HG03439 (cell line): ENCODE data around the gene PLCB2.

Experiments used
- ATAC-seq: cut with Tn5 transposase; IDR thresholded peaks from one replicate; pipeline ENCODE4 v1.9.1; 2021; ENCODE audit warnings: mild to moderate bottlenecking, moderate library complexity; ENCODE audit not compliant: unreplicated experiment

The PLCB2 gene

GRCh38 chr15:40253167-40253790 is 54.5 kb downstream of the PLCB2 start:
- ATAC-seq, result no peak

- no peak for ATAC-seq
Measured at GRCh38 chr15:40252438-40253166, 55.1 kb downstream of the PLCB2 start.

- no peak for ATAC-seq
Measured at GRCh38 chr15:40252141-40252437, 55.6 kb downstream of the PLCB2 start.

- ATAC-seq, result no peak
Measured at GRCh38 chr15:40251486-40252140, 56.1 kb downstream of the PLCB2 start.

GRCh38 chr15:40250771-40251483 is 56.8 kb downstream of the PLCB2 start:
- ATAC-seq, result no peak

- ATAC-seq, result no peak
Measured at GRCh38 chr15:40250304-40250656, 57.5 kb downstream of the PLCB2 start.

- ATAC-seq, result no peak
Measured at GRCh38 chr15:40249477-40250303, 58.0 kb downstream of the PLCB2 start.

- no peak for ATAC-seq
Measured at GRCh38 chr15:40248006-40248783, 59.5 kb downstream of the PLCB2 start.

GRCh38 chr15:40247406-40247971 is 60.2 kb downstream of the PLCB2 start:
- no peak for ATAC-seq

- no peak for ATAC-seq
Measured at GRCh38 chr15:40246496-40247280, 61.0 kb downstream of the PLCB2 start.

GRCh38 chr15:40245666-40246450 is 61.9 kb downstream of the PLCB2 start:
- no peak for ATAC-seq

- no peak for ATAC-seq
Measured at GRCh38 chr15:40244961-40245523, 62.7 kb downstream of the PLCB2 start.

GRCh38 chr15:40243126-40243810 is 64.5 kb downstream of the PLCB2 start:
- ATAC-seq, result no peak

- ATAC-seq, result no peak
Measured at GRCh38 chr15:40242601-40243000, 65.1 kb downstream of the PLCB2 start.

- ATAC-seq, result no peak
Measured at GRCh38 chr15:40242213-40242599, 65.5 kb downstream of the PLCB2 start.

- ATAC-seq, result no peak
Measured at GRCh38 chr15:40241269-40242212, 66.2 kb downstream of the PLCB2 start.
